ENCODE measurements around the gene MBOAT7. TPM values are rescaled to one million over a fixed set of nuclear protein-coding genes. Genes with fewer than 3 reads are reported as not detected.

MBOAT7 gene
- polyA plus RNA-seq, 1 donor (not counting 4 experiments of a cell fraction or from before 2014, with no cell fraction given) = 41.3 TPM

GRCh38 chr19:54199401-54199800 lies 10.0 kb upstream of the MBOAT7 start:
- DNase-seq (ENCODE audit: low read depth, low spot score) (no peak), FAIRE-seq (no peak)
- Histone ChIP-seq H3K4me3 (ENCODE audit: control insufficient read depth in 2 of 3, extremely low read depth in 1 of 3, insufficient read depth in 2 of 3, low read depth in 1 of 3, low read length in 3 of 3) (no peak overlapping the region), H2AFZ (ENCODE audit: control insufficient read depth, low read length) (no peak overlapping the region), H3K4me2 (ENCODE audit: control insufficient read depth, extremely low read depth, insufficient read depth, low read depth, low read length) (no peak overlapping the region), H3K27ac (ENCODE audit: control insufficient read depth, insufficient read depth, low read length) (no peak overlapping the region), H3K4me1 (ENCODE audit: control insufficient read depth, extremely low read depth, insufficient read depth, low read length) (peaks cover 33% of the 10 kb centered on the region), H3K9me3 (ENCODE audit: control insufficient read depth, low read depth, low read length) (no peaks in the 10 kb centered on the region), H3K9me1 (ENCODE audit: control insufficient read depth, extremely low read depth, insufficient read depth, low read length) (peaks cover 1% of the 10 kb centered on the region), H3K36me3 (ENCODE audit: control insufficient read depth in 2 of 2, extremely low read depth in 1 of 2, insufficient read depth in 2 of 2, low read length in 2 of 2) (peaks cover 14 to 33% of the 10 kb centered on the region in 2 experiments), H4K20me1 (ENCODE audit: control insufficient read depth, extremely low read depth, insufficient read depth, low read length) (peaks cover 33% of the 10 kb centered on the region), H3K79me2 (ENCODE audit: control insufficient read depth, insufficient read depth, low read length) (peaks cover 38% of the 10 kb centered on the region), H3K27me3 (ENCODE audit: control insufficient read depth, extremely low read depth, insufficient read depth, low read length) (no peaks in the 10 kb centered on the region), H3K9ac (ENCODE audit: control insufficient read depth, extremely low read depth, insufficient read depth, low read length) (no peak overlapping the region)
- dilution Hi-C loops (cut with MboI; ENCODE audit: extremely low pct_ligation_motif_present, low sequenced_read_pairs) = no loop called here
- TF ChIP-seq EZH2 (IDR thresholded peaks at IDR 0.05; ENCODE audit: low read length) (no peak), CTCF (optimal IDR thresholded peaks at IDR 0.05 in 1 of 3, IDR thresholded peaks at IDR 0.05 in 1 of 3, conservative IDR thresholded peaks at IDR 0.05 in 1 of 3; ENCODE audit: extremely low read depth in 1 of 3, insufficient read depth in 2 of 3, low read length in 3 of 3) (no peak)

- FAIRE-seq = no peak
- no peak for TF ChIP-seq CTCF (optimal IDR thresholded peaks at IDR 0.05 in 1 of 3, IDR thresholded peaks at IDR 0.05 in 1 of 3, conservative IDR thresholded peaks at IDR 0.05 in 1 of 3; ENCODE audit: extremely low read depth in 1 of 3, insufficient read depth in 2 of 3, low read length in 3 of 3)
- no peak for TF ChIP-seq EZH2 (IDR thresholded peaks at IDR 0.05; ENCODE audit: low read length)
Observed at GRCh38 chr19:54197121-54197520, 7.7 kb upstream of the MBOAT7 start.

More at GRCh38 chr19:54197121-54197520, 7.7 kb upstream of the MBOAT7 start:
- no peaks in the 10 kb centered on the region for H3K27me3 ChIP-seq (ENCODE audit: control insufficient read depth, extremely low read depth, insufficient read depth, low read length)
- peaks cover 9 to 20% of the 10 kb centered on the region in 2 experiments for H3K36me3 ChIP-seq (ENCODE audit: control insufficient read depth in 2 of 2, extremely low read depth in 1 of 2, insufficient read depth in 2 of 2, low read length in 2 of 2)
- H3K27ac ChIP-seq (ENCODE audit: control insufficient read depth, insufficient read depth, low read length) = no peak overlapping the region
- dilution Hi-C loops (cut with MboI; ENCODE audit: extremely low pct_ligation_motif_present, low sequenced_read_pairs) = no loop called here
- no peak overlapping the region for H3K4me3 ChIP-seq (ENCODE audit: control insufficient read depth in 2 of 3, extremely low read depth in 1 of 3, insufficient read depth in 2 of 3, low read depth in 1 of 3, low read length in 3 of 3)
- peaks cover 27% of the 10 kb centered on the region for H3K79me2 ChIP-seq (ENCODE audit: control insufficient read depth, insufficient read depth, low read length)
- DNase-seq (ENCODE audit: low read depth, low spot score) = no peak
- peak overlapping the region; percentile 15 for H2AFZ ChIP-seq (ENCODE audit: control insufficient read depth, low read length)
- H3K9me3 ChIP-seq (ENCODE audit: control insufficient read depth, low read depth, low read length) = no peaks in the 10 kb centered on the region
- no peaks in the 10 kb centered on the region for H3K9me1 ChIP-seq (ENCODE audit: control insufficient read depth, extremely low read depth, insufficient read depth, low read length)
- peaks cover 17% of the 10 kb centered on the region for H3K4me1 ChIP-seq (ENCODE audit: control insufficient read depth, extremely low read depth, insufficient read depth, low read length)
- no peak overlapping the region for H3K4me2 ChIP-seq (ENCODE audit: control insufficient read depth, extremely low read depth, insufficient read depth, low read depth, low read length)
- H4K20me1 ChIP-seq (ENCODE audit: control insufficient read depth, extremely low read depth, insufficient read depth, low read length) = peaks cover 11% of the 10 kb centered on the region
- H3K9ac ChIP-seq (ENCODE audit: control insufficient read depth, extremely low read depth, insufficient read depth, low read length) = no peak overlapping the region

Measured in keratinocyte (primary cell).